HEK293 (cell line): ENCODE measurements around the gene CAV1.

Experiments
- EGR2 ChIP-seq: fragments of 450-650 bp; formaldehyde crosslinking; IDR thresholded peaks from 2 replicates; pipeline ENCODE4 v1.5.1; 2016; ENCODE audit warnings: low read depth, missing biosample characterization, missing genetic modification characterization
- HIC1 ChIP-seq: fragments of 450-650 bp; formaldehyde crosslinking; IDR thresholded peaks from 2 replicates; pipeline ENCODE4 v1.5.1; 2016; ENCODE audit warnings: missing biosample characterization, missing genetic modification characterization
- KLF9 ChIP-seq: fragments of 450-650 bp; formaldehyde crosslinking; IDR thresholded peaks from 2 replicates; pipeline ENCODE4 v1.5.1; 2016; ENCODE audit warnings: missing biosample characterization, missing genetic modification characterization, low read depth
- OSR2 ChIP-seq: fragments of 450-650 bp; formaldehyde crosslinking; IDR thresholded peaks from 2 replicates; pipeline ENCODE4 v1.5.1; 2016; ENCODE audit warnings: missing biosample characterization, missing genetic modification characterization
- PRDM10 ChIP-seq: fragments of 450-650 bp; formaldehyde crosslinking; IDR thresholded peaks from 2 replicates; pipeline ENCODE4 v1.5.1; 2016; ENCODE audit warnings: missing biosample characterization, missing genetic modification characterization
- PRDM4 ChIP-seq: fragments of 450-650 bp; formaldehyde crosslinking; IDR thresholded peaks from 2 replicates; pipeline ENCODE4 v1.5.1; 2017; ENCODE audit warnings: missing biosample characterization, missing genetic modification characterization
- ZBTB8A ChIP-seq: fragments of 450-650 bp; formaldehyde crosslinking; IDR thresholded peaks from 2 replicates; pipeline ENCODE4 v1.5.1; 2016; ENCODE audit warnings: missing biosample characterization, missing genetic modification characterization
- ZNF157 ChIP-seq: fragments of 450-650 bp; formaldehyde crosslinking; IDR thresholded peaks from 2 replicates; pipeline ENCODE4 v1.5.1; 2016; ENCODE audit warnings: missing biosample characterization, missing genetic modification characterization
- ZNF274 ChIP-seq, 2 experiments: fragments of 200-500 bp in 1 of 2; fragments of 450-650 bp in 1 of 2; sonication (Bioruptor generic) in 1 of 2; formaldehyde crosslinking in 1 of 2; IDR thresholded peaks; 2 replicates each; pipeline versions ENCODE4 v1.5.1 to v1.6.1; 2014 to 2016; ENCODE audit warnings: borderline replicate concordance in 1 of 2, inconsistent platforms in 1 of 2, low read length in 1 of 2, missing biosample characterization in 1 of 2, missing genetic modification characterization in 1 of 2
- ZNF394 ChIP-seq: fragments of 450-650 bp; formaldehyde crosslinking; IDR thresholded peaks from 2 replicates; pipeline ENCODE4 v1.5.1; 2016; ENCODE audit warnings: missing biosample characterization, missing genetic modification characterization, mild to moderate bottlenecking, moderate library complexity, borderline replicate concordance
- ZNF510 ChIP-seq: fragments of 450-650 bp; formaldehyde crosslinking; IDR thresholded peaks from 2 replicates; pipeline ENCODE4 v1.5.1; 2018; ENCODE audit warnings: mild to moderate bottlenecking, missing genetic modification characterization, missing biosample characterization; ENCODE audit not compliant: insufficient replicate concordance
- ZNF518A ChIP-seq: fragments of 450-650 bp; formaldehyde crosslinking; conservative IDR thresholded peaks from 2 replicates; pipeline ENCODE4 v1.5.1; 2016; ENCODE audit warnings: low read depth, missing biosample characterization, missing genetic modification characterization
- ZNF544 ChIP-seq: fragments of 450-650 bp; formaldehyde crosslinking; IDR thresholded peaks from 2 replicates; pipeline ENCODE4 v1.5.0; 2017; ENCODE audit warnings: missing biosample characterization, missing genetic modification characterization
- ZNF548 ChIP-seq: fragments of 450-650 bp; formaldehyde crosslinking; IDR thresholded peaks from 2 replicates; pipeline ENCODE4 v1.5.1; 2016; ENCODE audit warnings: missing biosample characterization, missing genetic modification characterization
- ZNF549 ChIP-seq: fragments of 450-650 bp; IDR thresholded peaks from 2 replicates; pipeline ENCODE4 v1.5.1; 2018; ENCODE audit warnings: missing biosample characterization, missing genetic modification characterization, mild to moderate bottlenecking, inconsistent platforms, moderate library complexity
- ZNF626 ChIP-seq: fragments of 450-650 bp; sonication (Bioruptor Pico); formaldehyde crosslinking; IDR thresholded peaks from 2 replicates; pipeline ENCODE4 v1.5.1; 2018; ENCODE audit warnings: missing biosample characterization, missing genetic modification characterization, inconsistent platforms
- ZNF645 ChIP-seq: fragments of 450-650 bp; formaldehyde crosslinking; IDR thresholded peaks from 2 replicates; pipeline ENCODE4; 2016; ENCODE audit warnings: missing biosample characterization, missing genetic modification characterization
- ZNF660 ChIP-seq: fragments of 450-650 bp; IDR thresholded peaks from 2 replicates; pipeline ENCODE4 v1.5.1; 2018; ENCODE audit warnings: missing biosample characterization, mild to moderate bottlenecking, missing genetic modification characterization
- ZNF701 ChIP-seq: fragments of 450-650 bp; formaldehyde crosslinking; IDR thresholded peaks from 2 replicates; pipeline ENCODE4 v1.5.1; 2016; ENCODE audit warnings: missing biosample characterization, missing genetic modification characterization
- ZNF747 ChIP-seq: fragments of 450-650 bp; formaldehyde crosslinking; IDR thresholded peaks from 2 replicates; pipeline ENCODE4 v1.5.1; 2016; ENCODE audit warnings: missing biosample characterization, missing genetic modification characterization
- ZNF776 ChIP-seq: fragments of 450-650 bp; formaldehyde crosslinking; IDR thresholded peaks from 2 replicates; pipeline ENCODE4 v1.5.0; 2017; ENCODE audit warnings: missing biosample characterization, missing genetic modification characterization, borderline replicate concordance
- ZNF837 ChIP-seq: fragments of 450-650 bp; formaldehyde crosslinking; IDR thresholded peaks from 2 replicates; pipeline ENCODE4 v1.5.1; 2016; ENCODE audit warnings: missing biosample characterization, missing genetic modification characterization

The CAV1 gene

DNA sequence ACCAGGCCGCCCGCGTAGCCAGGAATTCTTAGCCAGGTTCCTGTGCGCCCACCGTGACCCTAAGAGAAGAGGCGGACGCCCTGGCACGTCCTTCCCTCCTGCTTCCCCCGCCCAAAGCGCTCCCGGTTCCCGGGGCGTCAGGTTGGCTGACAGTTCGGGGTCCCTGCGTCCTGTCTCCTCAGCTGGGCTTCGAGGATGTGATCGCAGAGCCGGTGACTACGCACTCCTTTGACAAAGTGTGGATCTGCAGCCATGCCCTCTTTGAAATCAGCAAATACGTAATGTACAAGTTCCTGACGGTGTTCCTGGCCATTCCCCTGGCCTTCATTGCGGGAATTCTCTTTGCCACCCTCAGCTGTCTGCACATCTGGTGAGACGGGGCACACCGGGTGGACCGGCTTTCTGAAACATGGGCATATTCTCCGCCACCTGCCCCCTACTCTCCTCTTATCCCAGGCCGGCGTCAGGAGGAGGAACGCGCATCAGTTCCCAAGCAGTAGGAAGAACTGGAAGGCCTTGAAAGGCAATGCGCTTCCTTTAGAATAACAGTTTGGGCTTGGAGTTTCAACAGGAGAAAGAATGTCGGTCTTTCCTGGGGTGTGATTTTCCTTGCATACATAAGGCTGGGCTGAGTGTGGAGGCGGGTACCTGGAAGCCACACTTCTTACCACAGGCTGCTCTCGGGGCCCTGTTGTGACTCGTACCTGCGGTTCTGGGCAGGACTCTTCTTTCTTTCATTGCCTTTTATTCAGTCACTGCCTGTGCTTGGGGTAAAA lies 24.6 kb upstream of the CAV1 start (continued):
- TF ChIP-seq PRDM10 (tag by site-specific recombination), result peak; percentile 55
- peak; percentile 78; the same call in 1 of the 2 replicates for TF ChIP-seq PRDM4 (tag by site-specific recombination)
- TF ChIP-seq ZBTB8A (tag by site-specific recombination), result peak; percentile 90
- no peak for TF ChIP-seq ZNF274 (IDR thresholded peaks at IDR 0.05; ENCODE audit: low read length)
- no peak for TF ChIP-seq ZNF274 (tag by site-specific recombination; IDR thresholded peaks at IDR 0.05; ENCODE audit: borderline replicate concordance)
- no peak for TF ChIP-seq ZNF518A (tag by site-specific recombination)
- no peak for TF ChIP-seq ZNF510
- no peak for TF ChIP-seq OSR2 (tag by site-specific recombination)
- TF ChIP-seq ZNF776, result no peak
- TF ChIP-seq ZNF548 (tag by site-specific recombination), result no peak
- TF ChIP-seq ZNF549 (tag by site-specific recombination), result no peak
- no peak for TF ChIP-seq ZNF394 (tag by site-specific recombination)
- no peak for TF ChIP-seq ZNF626 (tag by site-specific recombination)
- TF ChIP-seq ZNF747 (tag by site-specific recombination), result no peak
- TF ChIP-seq HIC1 (tag by site-specific recombination), result peak; percentile 17; the same call in 1 of the 2 replicates
- TF ChIP-seq ZNF645 (tag by site-specific recombination), result no peak
- no peak for TF ChIP-seq ZNF544 (tag by site-specific recombination)
- TF ChIP-seq ZNF837 (tag by site-specific recombination), result no peak
- no peak for TF ChIP-seq ZNF157
- no peak for TF ChIP-seq ZNF660
- TF ChIP-seq KLF9 (tag by site-specific recombination), result no peak
- no peak for TF ChIP-seq ZNF701 (tag by site-specific recombination)
- TF ChIP-seq EGR2 (tag by site-specific recombination), result peak; percentile 59; the same call in 1 of the 2 replicates
